Midbrain (tissue), 1 donor: Measurements from ENCODE around the gene CLSTN2.

Experiments used
- DNase-seq: peaks from one replicate; lab custom pipeline; 2025; lab: John Stamatoyannopoulos, UW

CLSTN2 gene

DNA sequence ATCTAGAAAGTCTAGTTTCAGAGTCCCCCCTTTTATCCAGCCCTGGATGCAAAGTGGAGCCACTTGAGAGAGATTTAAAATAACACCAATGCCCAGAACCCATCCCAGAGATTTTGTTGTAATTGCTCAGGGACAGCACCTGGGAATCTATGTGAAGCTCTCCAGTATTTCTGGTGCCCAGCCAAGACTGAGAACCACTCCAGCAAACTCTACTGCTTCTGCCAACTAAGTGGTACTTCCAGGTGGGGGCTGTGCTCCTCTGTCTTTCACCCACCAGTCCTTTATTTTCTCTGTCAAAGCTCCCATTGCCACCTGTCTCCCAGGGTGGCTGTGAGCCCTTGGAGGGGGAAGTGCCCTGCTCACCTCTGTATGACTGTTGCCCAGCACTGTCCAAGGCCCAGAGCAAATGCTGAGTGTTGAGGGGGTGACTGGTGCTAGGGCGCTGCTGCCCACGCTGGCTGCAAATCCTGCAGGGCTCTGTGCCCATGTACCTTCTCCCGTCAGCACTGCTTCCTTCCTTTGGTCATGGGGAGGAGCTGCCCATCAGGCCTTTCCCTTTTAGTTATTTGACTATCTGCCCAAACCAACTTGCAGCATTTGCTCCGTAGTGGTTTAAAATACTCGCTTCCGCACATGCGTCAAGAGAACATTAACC is 9.4 kb downstream of the CLSTN2 start:
- no peak for DNase-seq

DNA sequence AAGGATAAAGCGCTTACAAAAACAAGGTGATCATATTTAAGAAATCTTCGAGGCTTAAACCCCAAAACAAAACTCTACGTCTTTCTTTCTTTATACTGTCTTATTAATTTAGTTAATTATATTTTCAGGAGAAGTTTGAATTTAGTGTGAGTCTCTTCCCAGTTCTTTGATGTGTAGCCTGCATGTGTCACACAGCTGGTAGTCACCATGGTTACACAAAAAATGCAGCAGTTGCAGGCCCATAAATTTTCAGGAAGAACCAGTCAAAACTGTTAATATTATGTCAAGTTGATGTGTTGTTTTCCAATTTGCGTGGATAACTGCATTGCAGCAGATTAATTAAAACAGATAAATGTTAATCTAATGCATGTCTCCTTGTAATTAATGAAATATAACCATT is 10.4 kb downstream of the CLSTN2 start:
- DNase-seq, result no peak

DNA sequence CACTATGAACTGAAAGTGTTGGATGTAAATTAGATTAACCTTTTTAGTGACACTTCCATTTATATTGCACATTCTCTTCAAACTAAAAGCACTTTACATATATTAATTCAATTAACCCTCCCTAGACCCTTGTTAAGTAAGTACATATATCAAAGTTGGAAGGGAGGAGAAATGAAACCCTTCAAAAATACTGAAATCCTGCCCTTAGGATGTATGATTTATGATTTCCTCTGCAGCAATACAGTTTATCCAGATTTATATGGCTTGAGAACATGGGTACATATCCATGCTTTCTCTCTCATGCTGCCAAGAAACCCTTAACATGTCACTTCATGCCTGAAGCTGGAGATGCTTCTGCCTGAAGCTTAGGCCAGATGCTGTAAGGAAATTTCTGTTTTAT is 11.0 kb downstream of the CLSTN2 start:
- DNase-seq, result no peak

DNA sequence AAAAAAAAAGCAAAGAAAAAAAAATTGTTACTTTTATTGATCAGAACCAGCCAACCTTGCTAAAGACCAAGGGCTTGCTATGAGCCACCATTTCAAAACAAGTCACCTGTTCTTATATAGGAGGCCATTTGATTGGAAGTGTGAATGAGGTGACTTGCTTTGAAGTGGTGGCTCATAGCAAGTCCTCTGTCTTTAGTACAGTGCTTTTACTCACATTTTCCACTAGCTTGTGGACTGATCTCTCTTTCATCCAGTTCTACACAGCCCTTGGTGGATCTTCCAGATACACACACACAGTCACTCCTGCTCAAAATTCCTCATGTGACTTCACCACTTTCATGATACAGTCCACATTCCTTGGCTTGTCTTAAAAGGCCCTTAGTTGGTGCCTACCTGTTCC is 13.5 kb downstream of the CLSTN2 start:
- DNase-seq, result no peak

- DNase-seq, result no peak
Observed at GRCh38 chr3:139948898-139949297, 13.9 kb downstream of the CLSTN2 start.

DNA sequence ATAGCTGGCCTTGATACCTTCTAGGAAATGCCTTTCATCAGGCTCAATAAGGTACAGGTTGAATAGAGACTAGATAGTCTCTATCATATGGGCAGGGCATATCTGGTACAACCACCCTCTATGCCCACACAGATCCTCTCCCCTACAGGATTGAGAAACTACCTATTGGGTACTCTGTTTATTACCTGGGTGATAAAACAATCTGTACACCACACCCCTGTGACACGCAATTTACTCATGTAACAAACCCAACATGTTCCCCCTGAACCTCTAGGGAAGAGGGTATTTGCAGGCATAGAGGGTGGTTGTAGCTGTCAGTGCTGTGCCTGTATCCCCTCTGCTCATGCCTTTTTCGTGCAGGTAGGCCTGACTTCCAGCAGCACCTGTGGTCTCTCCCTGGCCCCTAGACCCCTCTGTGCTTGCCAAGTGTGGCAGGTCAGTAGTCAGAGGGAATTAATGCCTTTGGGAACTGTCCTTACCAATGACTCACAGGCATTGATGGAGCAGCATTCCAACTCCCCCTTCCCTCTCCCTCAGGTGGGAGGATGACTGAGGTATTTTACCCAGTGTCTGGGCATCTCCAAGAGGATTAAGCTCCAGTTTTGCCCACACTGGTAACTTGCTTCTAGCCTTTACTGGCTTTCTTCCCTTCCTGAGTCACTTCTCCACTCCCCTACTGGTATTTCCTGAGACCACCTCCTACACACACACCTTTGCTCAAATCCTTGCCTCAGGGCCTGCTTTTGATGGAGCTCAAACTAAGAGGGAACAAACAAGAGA is 18.3 kb downstream of the CLSTN2 start:
- no peak for DNase-seq

GRCh38 chr3:139954146-139954860 is 19.3 kb downstream of the CLSTN2 start:
- DNase-seq, result no peak

GRCh38 chr3:139957844-139958243 is 22.9 kb downstream of the CLSTN2 start:
- DNase-seq, result no peak

DNA sequence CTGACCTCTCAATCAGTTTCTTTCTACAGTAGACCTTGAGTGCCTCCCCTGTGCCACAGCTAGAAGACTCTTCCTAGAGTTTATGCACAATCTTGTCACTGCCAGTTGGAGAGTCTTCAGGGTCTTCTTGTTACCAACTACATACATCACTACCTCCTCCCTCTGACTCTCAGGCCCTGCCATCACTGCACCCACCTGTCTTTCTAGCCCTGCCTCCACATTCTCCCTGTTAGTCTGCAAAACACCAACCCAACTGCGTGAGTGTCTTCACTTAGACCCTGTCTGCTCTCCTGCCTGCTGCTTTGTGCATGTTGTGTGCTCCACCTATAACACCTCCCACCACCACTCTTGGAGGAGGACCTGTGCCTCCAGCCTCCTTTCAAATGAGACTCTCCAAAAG is 34.4 kb downstream of the CLSTN2 start:
- DNase-seq, result no peak

- DNase-seq, result no peak
Observed at GRCh38 chr3:139970526-139970925, 35.5 kb downstream of the CLSTN2 start.

GRCh38 chr3:139974809-139975425 is 39.9 kb downstream of the CLSTN2 start:
- DNase-seq, result no peak

DNA sequence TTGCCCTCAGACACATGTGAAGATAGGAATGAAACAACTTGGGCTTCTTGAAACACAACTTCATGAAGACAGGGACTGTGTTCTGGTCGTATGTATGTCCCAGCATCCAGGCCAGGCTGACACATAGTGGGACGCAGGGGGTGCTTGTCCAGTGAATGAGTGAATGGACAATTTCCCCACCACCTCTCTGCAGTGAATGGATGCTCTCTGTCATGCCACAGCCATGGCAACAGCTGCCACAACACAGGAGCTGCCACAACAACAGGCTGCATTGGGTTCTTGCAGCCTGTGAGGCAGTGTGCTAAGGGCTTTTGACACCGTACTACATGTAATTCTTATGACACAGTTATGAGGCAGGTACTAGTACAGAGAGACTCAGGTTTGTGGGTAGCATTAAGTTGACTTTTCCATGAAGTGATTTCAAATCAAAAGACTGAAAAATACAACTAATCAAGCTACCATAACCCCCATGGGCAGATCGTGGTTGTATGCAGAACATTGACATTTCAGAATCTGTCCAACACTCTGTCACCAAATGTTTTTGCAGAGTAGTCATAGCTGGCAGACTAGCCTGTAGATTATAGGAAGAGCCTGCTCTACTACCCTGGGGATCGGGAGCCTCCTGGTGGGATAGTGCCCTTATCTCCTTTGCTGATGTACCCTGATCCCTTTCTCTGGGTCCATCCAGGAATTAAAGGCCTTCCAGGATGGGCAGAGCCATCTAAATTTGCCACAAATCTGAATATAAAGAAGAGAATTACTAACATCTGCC is 40.8 kb downstream of the CLSTN2 start:
- DNase-seq, result no peak

DNA sequence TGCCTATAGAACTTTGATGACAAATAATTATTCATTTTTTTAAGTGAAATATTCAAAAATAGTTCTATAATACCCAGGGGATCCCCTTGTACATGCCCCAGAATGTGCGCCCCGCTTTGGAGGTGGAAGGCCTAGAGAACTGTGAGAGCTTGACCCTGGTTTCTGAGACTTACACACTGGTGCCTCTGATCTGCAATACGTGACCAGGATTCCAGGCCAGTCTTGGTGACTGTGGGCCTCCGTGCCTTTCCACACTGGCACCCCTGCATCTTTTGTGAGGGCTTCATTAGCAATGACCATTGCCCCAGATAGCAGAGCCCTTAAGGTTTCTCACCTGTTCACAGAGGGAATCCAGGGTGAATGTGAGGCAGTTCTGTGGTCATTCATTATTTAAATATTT is 44.0 kb downstream of the CLSTN2 start:
- DNase-seq, result no peak

- DNase-seq, result no peak
Observed at GRCh38 chr3:139979991-139980390, 45.0 kb downstream of the CLSTN2 start.

- no peak for DNase-seq
Observed at GRCh38 chr3:139982404-139982803, 47.4 kb downstream of the CLSTN2 start.

- no peak for DNase-seq
Observed at GRCh38 chr3:139985576-139985975, 50.6 kb downstream of the CLSTN2 start.

- DNase-seq, result no peak
Observed at GRCh38 chr3:139987908-139988307, 52.9 kb downstream of the CLSTN2 start.

- DNase-seq, result no peak
Observed at GRCh38 chr3:139988472-139989156, 53.6 kb downstream of the CLSTN2 start.

DNA sequence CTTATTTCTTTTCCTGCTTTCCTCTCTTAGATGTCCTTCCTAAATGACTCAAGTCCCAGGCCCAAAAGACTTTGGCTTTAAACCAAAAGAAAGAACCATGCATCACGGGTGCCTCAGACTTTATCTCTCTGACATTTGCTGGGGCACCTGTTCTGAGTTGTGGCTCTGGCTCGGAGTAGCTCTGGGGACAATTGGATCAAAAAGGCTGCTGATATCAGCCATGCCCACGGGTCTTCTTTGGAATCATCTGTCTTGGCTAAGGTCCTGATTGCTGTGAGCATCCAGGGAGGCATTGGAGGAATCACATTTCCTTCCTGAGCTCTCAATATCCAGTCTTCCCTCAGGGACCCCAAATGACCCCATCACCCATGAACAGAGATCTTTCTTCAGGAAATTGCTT is 59.9 kb downstream of the CLSTN2 start:
- DNase-seq, result no peak

DNA sequence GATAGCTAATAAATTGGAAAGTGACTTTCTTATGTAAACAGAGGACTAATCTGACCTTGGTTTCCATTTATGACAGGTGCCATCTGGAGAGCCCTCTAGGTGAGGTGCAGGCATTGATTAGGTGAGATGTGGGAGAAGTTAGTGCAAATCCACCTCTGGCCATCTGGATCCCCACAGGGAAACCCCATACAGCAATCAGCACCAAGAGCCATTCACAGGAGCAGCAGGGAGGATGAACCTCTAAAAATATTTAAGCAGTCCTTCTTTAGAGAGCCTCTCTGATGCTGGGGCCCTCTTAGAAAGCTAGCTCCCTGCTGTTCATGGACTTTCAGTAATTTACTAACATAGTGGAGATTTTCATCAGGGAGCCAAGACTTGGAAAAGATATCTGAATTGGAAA is 69.3 kb downstream of the CLSTN2 start:
- DNase-seq, result no peak

- DNase-seq, result no peak
Observed at GRCh38 chr3:140006331-140006730, 71.3 kb downstream of the CLSTN2 start.
